GM18867 (cell line): ENCODE measurements around the gene TIMP1.

Experiments
- ATAC-seq: cut with Tn5 transposase; IDR thresholded peaks from one replicate; pipeline ENCODE4 v1.9.1; 2021; ENCODE audit warnings: mild to moderate bottlenecking, moderate library complexity; ENCODE audit not compliant: unreplicated experiment

TIMP1 gene

GRCh38 chrX:47633689-47634590, 51.7 kb downstream of the TIMP1 start:
- no peak for ATAC-seq

GRCh38 chrX:47634871-47635575, 52.8 kb downstream of the TIMP1 start:
- no peak for ATAC-seq
